GM19035 (cell line): Measurements from ENCODE around the gene HASPIN.

ENCODE experiments used
- ATAC-seq: cut with Tn5 transposase; IDR thresholded peaks from one replicate; pipeline ENCODE4 v1.9.1; 2021; ENCODE audit not compliant: unreplicated experiment

HASPIN gene

DNA sequence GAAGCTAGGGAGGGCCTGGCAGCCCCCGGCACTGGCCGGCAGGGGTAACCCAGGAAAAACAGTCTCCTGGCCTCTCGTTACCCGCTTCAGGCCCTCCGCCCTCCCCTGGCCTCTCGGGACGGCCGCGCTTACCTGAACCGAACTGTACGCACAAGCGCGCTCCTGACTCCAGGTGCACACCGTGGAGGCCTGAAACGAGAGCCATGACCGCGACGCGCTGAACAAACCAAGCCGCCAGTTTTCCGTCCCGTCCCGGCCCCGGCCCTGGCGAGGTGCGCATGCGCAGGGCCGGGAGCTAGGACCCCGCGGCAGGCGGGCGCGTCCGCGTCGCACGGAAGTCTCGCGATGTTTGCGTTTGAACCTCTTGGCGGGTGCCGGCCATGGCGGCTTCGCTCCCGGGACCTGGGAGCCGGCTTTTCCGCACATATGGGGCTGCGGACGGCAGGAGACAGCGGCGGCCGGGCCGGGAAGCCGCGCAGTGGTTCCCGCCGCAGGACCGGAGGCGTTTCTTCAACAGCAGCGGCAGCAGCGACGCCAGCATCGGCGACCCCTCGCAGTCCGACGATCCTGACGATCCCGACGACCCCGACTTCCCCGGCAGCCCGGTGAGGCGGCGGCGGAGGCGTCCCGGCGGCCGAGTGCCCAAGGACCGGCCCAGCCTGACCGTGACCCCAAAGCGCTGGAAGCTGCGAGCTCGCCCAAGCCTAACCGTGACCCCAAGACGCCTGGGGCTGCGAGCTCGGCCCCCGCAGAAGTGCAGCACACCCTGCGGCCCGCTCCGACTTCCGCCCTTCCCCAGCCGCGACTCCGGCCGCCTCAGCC is at the start of gene HASPIN:
Gene HASPIN, plus strand, starts transcription at position 348 of the 822 bp plus-strand sequence. Its CDS starts 33 bp downstream, at position 381.
- ATAC-seq: peak; percentile 87

- ATAC-seq: no peak
Observed at GRCh38 chr17:3675886-3676285, 47.8 kb upstream of the HASPIN start.

DNA sequence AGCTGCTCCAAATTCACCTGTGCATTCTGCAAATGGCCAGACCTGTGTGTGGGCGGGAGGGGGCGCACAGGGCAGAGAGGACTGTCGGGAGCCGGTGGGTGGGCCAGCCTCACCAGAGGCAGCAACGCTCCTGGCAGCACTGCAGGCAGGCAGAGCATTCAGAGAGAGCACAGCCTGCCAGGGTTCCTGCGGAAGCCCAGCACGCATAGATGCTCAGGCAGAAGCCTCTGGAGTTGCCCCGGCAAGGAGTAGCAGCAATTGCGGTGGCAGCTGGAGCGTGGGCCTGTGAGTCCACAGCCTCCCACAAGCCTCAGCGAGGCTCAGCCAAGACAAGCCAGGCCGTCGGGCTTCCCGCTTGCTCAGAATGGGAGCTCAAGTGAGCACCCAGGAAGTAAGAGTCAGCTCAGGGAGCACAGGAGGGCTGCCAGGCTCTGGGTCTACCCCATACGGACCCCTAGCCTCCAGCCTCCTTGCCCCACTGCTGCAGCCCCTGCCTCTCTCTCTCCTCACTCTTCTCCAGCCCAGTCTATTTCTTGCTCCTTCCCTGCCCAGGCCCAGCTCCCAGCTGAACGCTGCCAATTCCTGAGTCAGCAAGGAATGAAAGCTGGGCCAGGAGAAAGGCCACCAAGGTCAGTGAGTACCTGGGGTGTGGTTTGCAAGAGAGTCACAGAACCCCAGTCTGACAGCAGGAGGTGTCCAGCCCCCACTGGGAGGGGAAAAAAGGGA is 45.4 kb upstream of the HASPIN start:
- ATAC-seq: no peak

DNA sequence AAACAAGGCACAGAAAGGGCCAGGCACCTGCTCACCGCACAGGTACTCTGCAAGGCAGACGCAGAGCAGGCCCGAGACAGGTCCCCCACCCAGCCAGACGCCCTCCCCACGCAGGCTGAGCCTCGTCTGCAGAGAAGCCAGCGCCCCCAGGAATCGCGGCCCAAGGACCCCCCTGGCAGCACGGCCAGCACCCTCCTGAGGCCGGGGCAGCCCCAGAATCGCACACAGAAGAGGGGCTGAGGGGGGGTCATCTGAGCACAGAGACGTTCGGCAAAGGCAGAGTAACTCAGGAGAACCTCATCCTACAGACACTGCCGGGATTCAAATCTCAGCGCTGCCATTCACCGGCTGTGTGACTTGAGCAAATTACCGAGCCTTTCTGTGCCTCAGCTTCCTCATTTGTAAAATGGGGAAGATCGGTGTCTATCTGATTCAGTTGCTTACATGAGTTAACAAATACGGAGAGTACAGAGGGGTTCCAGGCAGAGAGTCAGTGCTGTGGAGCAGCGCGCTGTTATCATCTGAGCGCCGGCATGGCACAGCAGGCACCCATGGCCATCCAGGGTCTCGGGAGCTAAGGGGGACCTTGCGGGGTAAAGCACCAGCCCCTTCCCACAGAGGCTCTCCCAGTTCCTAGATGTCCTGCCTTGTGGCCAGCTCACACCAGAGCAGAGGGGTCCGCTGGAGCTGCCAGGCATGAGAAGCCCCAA is 44.7 kb upstream of the HASPIN start:
- no peak for ATAC-seq

GRCh38 chr17:3679531-3680126 is 44.1 kb upstream of the HASPIN start:
- no peak for ATAC-seq

DNA sequence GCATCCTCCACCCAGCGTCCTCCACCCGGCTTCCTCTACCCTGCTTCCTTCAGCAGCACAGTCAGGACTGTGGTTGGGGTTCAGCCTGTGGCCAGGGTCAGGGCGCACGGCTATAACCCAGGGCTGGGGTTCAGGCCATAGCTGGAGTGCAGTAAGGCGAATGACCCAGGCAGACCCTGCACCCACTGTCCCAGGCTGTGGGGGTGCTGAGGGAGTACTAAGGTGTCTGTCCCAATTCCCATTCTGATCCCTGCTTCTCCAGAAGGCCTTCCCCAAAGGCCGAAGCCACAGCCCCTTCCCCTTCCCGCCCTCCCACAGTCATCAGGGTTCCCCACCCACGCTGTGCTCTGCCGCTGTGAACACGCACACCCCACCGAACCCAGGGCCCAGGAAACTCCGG is 42.6 kb upstream of the HASPIN start:
- ATAC-seq: no peak

GRCh38 chr17:3681565-3681964 is 42.1 kb upstream of the HASPIN start:
- no peak for ATAC-seq

DNA sequence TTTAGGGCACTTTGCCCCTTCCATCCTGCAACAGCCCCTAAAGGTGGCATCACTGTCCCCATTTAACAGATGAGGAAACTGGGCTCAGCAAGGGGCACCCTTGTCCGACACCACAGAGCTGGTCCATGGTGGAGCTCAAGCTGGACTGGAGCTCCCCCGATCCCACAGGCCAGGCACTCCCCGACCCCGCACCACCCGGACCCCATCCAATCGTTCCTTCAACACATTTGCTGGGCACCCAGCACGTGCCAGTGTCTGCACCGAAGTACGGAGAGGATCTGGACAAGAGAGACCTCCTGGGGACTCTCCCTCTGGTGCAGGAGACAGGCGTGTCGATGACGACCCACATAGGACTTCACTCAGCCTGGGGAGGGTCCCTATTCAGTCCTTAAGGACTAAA is 41.7 kb upstream of the HASPIN start:
- ATAC-seq: no peak

DNA sequence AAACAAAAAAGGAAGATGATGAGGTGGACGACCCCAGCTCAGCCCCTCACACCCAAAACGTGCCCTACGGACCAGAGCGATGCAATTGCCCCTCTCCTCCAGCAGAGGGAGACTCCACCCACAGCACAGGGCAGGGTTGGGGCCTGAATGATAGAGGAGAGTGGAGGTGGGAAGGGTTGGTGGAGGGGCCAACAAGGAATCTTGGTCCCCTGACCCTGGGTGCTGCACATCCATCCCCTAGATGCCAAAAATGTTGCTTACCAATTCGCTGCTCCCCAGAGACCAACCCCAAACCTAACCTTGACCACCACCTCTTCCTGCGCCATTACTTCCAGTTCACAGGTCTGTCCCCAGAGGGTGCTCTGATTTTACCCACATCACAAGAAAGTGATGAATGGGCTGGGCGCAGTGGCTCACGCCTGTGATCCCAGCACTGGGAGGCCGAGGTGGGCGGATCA is 40.6 kb upstream of the HASPIN start:
- ATAC-seq: no peak

DNA sequence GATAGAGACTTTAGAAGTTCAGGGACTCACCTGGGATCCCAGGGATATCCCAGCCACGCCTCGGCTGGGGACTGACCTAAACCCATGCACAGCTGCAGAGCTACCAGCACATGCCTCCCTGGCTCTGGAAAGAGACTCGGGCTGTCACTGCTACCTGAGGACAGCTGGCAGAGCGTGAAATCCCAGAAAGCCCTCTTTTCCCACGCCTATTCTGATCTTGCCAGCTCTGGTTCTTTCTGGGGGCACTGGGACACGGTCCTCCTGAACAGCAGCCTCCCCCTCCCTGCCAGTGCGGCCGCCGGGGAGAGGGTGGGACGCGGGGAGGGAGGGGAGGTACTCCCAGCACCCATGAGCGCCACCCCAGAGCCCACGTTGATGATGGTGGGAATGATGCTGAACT is 38.5 kb upstream of the HASPIN start:
- no peak for ATAC-seq

- no peak for ATAC-seq
Observed at GRCh38 chr17:3688027-3688553, 35.6 kb upstream of the HASPIN start.

DNA sequence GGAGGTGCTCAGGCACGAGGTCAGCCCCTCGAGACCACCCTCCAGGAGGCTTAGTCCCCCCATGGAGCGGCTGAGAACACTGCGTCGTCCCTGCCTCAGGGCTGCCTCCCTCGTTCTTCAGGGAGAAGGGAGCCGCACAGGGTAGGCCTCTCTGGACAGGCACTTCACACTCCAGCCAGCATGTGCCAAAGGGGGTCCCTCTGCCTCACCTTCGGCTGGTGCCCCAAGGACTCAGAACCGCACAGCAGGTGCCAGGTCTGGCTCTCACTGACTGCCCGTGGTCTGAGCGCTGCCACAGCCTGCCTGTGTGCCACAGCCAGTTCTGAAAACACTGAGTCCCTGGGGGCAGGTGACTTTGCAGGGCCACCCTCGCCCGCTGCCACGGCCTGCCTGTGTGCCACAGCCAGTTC is 34.8 kb upstream of the HASPIN start:
- no peak for ATAC-seq

- no peak for ATAC-seq
Observed at GRCh38 chr17:3689262-3690093, 34.2 kb upstream of the HASPIN start.

DNA sequence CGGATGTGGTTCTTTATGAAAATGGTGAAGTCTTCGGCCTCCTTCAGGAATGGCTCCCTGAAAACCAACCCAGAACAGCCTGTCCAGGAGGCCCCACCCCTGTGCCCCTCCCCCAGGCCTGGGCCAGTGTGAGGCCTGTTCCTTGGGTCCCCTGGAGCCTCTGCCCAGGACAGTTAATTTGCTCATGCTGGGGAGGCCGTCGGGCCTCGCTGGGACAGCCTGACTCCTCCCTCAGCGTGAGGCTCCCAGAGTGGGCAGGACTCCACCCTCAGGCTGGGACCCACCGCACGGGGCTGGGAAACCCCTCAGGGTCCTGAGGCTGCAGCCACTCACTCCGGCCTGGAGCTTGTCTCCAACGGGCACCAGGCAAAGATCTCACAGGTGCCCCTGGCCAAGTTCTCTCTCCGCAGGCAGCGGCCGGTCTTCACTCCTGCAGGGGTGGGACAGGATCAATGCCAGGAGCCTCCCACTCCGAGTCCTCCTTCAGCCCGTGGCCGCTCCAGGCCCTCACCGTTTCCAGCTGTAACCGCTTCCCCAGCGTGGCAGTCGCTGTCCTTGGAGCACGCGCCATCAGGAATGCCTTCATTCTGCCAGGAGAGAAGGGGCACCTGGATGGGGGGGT is 33.5 kb upstream of the HASPIN start:
- no peak for ATAC-seq

DNA sequence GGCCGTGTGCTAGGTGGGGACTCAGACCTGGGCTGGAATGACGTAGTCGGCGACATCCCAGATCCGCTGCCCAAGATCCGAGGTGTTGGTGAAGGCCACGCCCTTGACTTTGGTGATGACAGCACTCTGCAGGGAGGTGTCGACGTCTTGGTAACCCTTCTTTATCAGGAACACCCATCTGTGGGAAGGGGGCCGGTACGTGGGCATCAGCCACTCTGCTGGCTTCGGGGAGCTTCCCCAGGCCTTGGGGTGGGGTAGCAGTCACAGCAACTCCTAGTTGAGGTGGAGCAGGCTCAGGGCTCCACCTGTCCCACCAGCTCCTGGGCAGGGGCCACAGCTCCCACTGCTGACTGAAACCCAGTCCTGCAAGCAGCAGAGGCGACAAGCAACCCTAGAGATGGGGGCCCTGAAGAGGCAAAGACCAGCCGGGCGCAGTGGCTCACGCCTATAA is 32.1 kb upstream of the HASPIN start:
- ATAC-seq: no peak

- ATAC-seq: no peak
Observed at GRCh38 chr17:3692346-3692745, 31.4 kb upstream of the HASPIN start.

DNA sequence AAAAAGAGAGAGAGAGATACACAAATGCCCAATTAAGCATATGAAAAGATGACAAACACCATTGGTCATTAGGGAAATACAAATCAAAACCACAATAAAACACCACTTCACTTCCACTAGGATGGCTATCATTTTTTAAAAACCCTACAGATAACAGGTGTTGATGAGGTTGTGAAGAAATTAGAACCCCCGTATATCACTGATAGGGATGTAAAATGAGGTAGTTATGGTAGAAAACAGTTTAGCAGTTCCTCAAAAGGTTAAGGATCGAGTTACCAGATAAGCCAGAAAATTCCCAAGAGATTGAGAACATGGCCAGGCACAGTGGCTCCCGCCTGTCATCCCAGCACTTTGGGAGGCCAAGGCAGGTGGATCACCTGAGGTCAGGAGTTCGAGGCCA is 30.6 kb upstream of the HASPIN start:
- no peak for ATAC-seq

DNA sequence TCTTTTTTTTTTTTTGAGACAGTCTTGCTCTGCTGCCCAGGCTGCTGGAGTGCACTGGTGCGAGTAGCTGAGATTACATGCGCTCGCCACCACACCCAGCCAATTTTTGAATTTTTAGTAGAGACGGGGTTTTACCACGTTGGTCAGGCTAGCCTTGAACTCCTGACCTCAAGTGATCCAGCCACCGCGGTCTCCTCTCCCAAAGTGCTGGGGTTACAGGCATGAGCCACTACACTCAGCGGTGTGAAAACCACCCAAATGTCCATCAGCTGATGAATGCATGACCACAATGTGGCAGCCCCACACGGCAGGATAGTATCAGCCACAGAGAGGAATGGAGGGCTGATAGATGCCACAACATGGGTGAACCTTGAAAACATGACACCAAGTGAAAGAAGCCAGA is 29.9 kb upstream of the HASPIN start:
- ATAC-seq: peak; percentile 54

DNA sequence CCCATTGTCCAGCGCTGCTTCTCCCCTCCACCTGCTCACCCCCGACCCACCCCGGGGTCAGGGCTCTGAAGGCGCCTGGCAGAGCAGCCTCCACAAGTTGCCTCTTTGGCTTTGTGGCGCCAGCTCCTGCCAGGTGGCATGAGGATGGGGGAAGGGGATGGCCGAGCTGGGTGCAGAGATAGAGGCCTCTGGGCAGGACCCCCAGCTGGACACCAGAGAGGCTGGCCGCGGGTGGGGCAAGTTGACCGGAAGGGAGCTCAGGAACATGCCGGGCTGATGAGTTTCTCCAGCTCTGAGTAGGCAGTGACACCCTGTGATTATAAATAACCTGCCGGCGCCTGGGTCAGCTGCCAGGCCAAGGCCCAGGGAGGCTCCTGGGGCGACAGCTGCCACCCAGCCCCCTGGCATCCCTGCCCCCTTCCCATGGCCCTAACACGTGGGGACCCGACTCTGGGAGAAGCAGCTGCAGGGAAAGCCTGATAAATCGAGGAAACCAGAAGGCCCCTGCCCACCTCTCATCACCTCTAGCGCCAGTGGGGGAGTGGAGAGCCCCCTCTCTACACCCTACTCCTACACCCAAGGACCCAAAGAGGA is 28.5 kb upstream of the HASPIN start:
- no peak for ATAC-seq
